HCT116 (cell line): ENCODE results near the gene TNS3.

Experiments
- CBX3 ChIP-seq: IDR thresholded peaks from 2 replicates; pipeline ENCODE4 v1.6.1; 2012; ENCODE audit warnings: low read depth
- CTCF ChIP-seq, 3 experiments: fragments of 200-600 bp in 1 of 3; sonication (generic) in 1 of 3; IDR thresholded peaks in 2 of 3; conservative IDR thresholded peaks in 1 of 3; 2 replicates each; pipeline ENCODE4 v1.5.1; 2012 to 2017; ENCODE audit warnings: low read depth in 2 of 3, low read length in 2 of 3, antibody characterized with exemption in 1 of 3, borderline replicate concordance in 1 of 3, control low read depth in 1 of 3, mild to moderate bottlenecking in 1 of 3, mixed read lengths in 1 of 3, mixed run types in 1 of 3, moderate library complexity in 1 of 3; ENCODE audit not compliant: insufficient read depth in 1 of 3
- EZH2 ChIP-seq: fragments of 200-600 bp; sonication (generic); IDR thresholded peaks from 2 replicates; pipeline ENCODE4 v1.6.1; 2017; ENCODE audit warnings: antibody characterized with exemption, mixed run types
- FOSL1 ChIP-seq: IDR thresholded peaks from 2 replicates; pipeline ENCODE4 v1.6.1; 2012; ENCODE audit warnings: low read depth
- POLR2A ChIP-seq: IDR thresholded peaks from 2 replicates; pipeline ENCODE4 v1.7.0; 2011; ENCODE audit warnings: borderline replicate concordance; ENCODE audit not compliant: insufficient read depth, insufficient read length; ENCODE audit errors: extremely low read depth
- RAD21 ChIP-seq: IDR thresholded peaks from 2 replicates; pipeline ENCODE4 v1.6.1; 2012; ENCODE audit warnings: low read depth, mild to moderate bottlenecking
- SIN3A ChIP-seq: IDR thresholded peaks from 2 replicates; pipeline ENCODE4 v1.6.1; 2012; ENCODE audit warnings: low read depth
- SP1 ChIP-seq: IDR thresholded peaks from 2 replicates; pipeline ENCODE4 v1.6.1; 2012; ENCODE audit warnings: low read depth
- ZFX ChIP-seq: fragments of 450-650 bp; IDR thresholded peaks from 2 replicates; pipeline ENCODE4 v1.6.1; 2017
- ZNF274 ChIP-seq: fragments of 200-500 bp; sonication (Bioruptor generic); IDR thresholded peaks from 2 replicates; pipeline ENCODE4 v1.6.1; 2014; ENCODE audit warnings: mild to moderate bottlenecking, low read depth, low read length, inconsistent platforms
- TF ChIP-seq, protein P1 (sequence below): IDR thresholded peaks from 2 replicates; pipeline ENCODE4 v1.6.1; 2012
- TF ChIP-seq, protein P2 (sequence below): IDR thresholded peaks from 2 replicates; pipeline ENCODE4 v1.6.1; 2011; ENCODE audit warnings: mild to moderate bottlenecking, low read length, moderate library complexity; ENCODE audit not compliant: insufficient replicate concordance; ENCODE audit errors: extremely low read depth

GRCh38 chr7:47252675-47253074 is 329.2 kb downstream of the TNS3 start:
- TF ChIP-seq SP1 = no peak
- no peak for TF ChIP-seq FOSL1
- no peak for TF ChIP-seq CTCF (IDR thresholded peaks at IDR 0.05 in 2 of 3, conservative IDR thresholded peaks at IDR 0.05 in 1 of 3; ENCODE audit: borderline replicate concordance in 1 of 3, insufficient read depth in 1 of 3, low read depth in 2 of 3, low read length in 2 of 3)
- no peak for TF ChIP-seq POLR2A
- TF ChIP-seq CBX3 = no peak
- TF ChIP-seq EZH2 = no peak
- TF ChIP-seq, protein P1, sequence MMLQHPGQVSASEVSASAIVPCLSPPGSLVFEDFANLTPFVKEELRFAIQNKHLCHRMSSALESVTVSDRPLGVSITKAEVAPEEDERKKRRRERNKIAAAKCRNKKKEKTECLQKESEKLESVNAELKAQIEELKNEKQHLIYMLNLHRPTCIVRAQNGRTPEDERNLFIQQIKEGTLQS = no peak
- TF ChIP-seq, protein P2, sequence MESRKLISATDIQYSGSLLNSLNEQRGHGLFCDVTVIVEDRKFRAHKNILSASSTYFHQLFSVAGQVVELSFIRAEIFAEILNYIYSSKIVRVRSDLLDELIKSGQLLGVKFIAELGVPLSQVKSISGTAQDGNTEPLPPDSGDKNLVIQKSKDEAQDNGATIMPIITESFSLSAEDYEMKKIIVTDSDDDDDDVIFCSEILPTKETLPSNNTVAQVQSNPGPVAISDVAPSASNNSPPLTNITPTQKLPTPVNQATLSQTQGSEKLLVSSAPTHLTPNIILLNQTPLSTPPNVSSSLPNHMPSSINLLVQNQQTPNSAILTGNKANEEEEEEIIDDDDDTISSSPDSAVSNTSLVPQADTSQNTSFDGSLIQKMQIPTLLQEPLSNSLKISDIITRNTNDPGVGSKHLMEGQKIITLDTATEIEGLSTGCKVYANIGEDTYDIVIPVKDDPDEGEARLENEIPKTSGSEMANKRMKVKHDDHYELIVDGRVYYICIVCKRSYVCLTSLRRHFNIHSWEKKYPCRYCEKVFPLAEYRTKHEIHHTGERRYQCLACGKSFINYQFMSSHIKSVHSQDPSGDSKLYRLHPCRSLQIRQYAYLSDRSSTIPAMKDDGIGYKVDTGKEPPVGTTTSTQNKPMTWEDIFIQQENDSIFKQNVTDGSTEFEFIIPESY = no peak
- TF ChIP-seq ZNF274 = no peak
- no peak for TF ChIP-seq SIN3A
- TF ChIP-seq RAD21 = no peak
- no peak for TF ChIP-seq ZFX
